HepG2 (cell line): Measurements from ENCODE around the gene CHKA. TPM values are rescaled to one million over a fixed set of nuclear protein-coding genes. Genes with fewer than 3 reads are reported as not detected.

Experiments
- BHLHE40 ChIP-seq: IDR thresholded peaks from 2 replicates; pipeline ENCODE4 v1.6.1; 2011; ENCODE audit warnings: low read length, improper control_type of control experiment
- GTF3A ChIP-seq: sonication (generic); formaldehyde crosslinking; conservative IDR thresholded peaks from 2 replicates; pipeline ENCODE4 v1.4.0; 2020; ENCODE audit warnings: mild to moderate bottlenecking, missing genetic modification reagents
- HNRNPH1 ChIP-seq: fragments of 200-400 bp; formaldehyde crosslinking; optimal IDR thresholded peaks from 2 replicates; pipeline ENCODE3; 2017; ENCODE audit warnings: mild to moderate bottlenecking, low read depth, low read length
- MIER2 ChIP-seq: IDR thresholded peaks from 2 replicates; pipeline ENCODE4 v1.6.1; 2016; ENCODE audit warnings: missing biosample characterization, missing genetic modification reagents
- PCBP2 ChIP-seq: fragments of 200-400 bp; formaldehyde crosslinking; optimal IDR thresholded peaks from 2 replicates; pipeline ENCODE3; 2018; ENCODE audit warnings: low read length, low read depth; ENCODE audit not compliant: poor library complexity, severe bottlenecking
- PHF5A ChIP-seq: IDR thresholded peaks from one replicate; pipeline ENCODE4 v1.6.1; 2018; ENCODE audit warnings: low read depth, missing genetic modification reagents; ENCODE audit not compliant: unreplicated experiment
- RBAK ChIP-seq: sonication (generic); formaldehyde crosslinking; IDR thresholded peaks from 2 replicates; pipeline ENCODE4 v1.5.1; 2020; ENCODE audit warnings: mild to moderate bottlenecking, missing genetic modification reagents
- RFXANK ChIP-seq: IDR thresholded peaks from 2 replicates; pipeline ENCODE4 v1.6.1; 2016
- SKI ChIP-seq: fragments of 450-650 bp; IDR thresholded peaks from one replicate; pipeline ENCODE4 v1.6.1; 2018; ENCODE audit warnings: mild to moderate bottlenecking; ENCODE audit not compliant: partially characterized antibody
- SPEN ChIP-seq: sonication (generic); formaldehyde crosslinking; IDR thresholded peaks from 2 replicates; pipeline ENCODE4 v1.5.1; 2020; ENCODE audit warnings: low read depth, mild to moderate bottlenecking, missing genetic modification reagents
- ZBTB8A ChIP-seq: sonication (generic); formaldehyde crosslinking; IDR thresholded peaks from 2 replicates; pipeline ENCODE4 v1.4.0; 2020; ENCODE audit warnings: mild to moderate bottlenecking, low read depth, missing genetic modification reagents, borderline replicate concordance
- ZFP36 ChIP-seq: fragments of 150-350 bp; IDR thresholded peaks from 2 replicates; pipeline ENCODE4 v1.6.1; 2018; ENCODE audit warnings: borderline replicate concordance, low read length, low read depth; ENCODE audit not compliant: partially characterized antibody
- ZNF124 ChIP-seq: sonication (generic); formaldehyde crosslinking; IDR thresholded peaks from 2 replicates; pipeline ENCODE4 v1.4.0; 2020; ENCODE audit warnings: missing genetic modification reagents
- polyA plus RNA-seq, 8 experiments: library from polyadenylated mRNA; depleted of rRNA in 3 of 8; stranded (reverse) in 7 of 8; unstranded in 1 of 8; fragments of >200 nt; fragmentation: Illumina TruSeq in 4 of 8; extraction: Trizol in 4 of 8; gene quantifications; 2 replicates each; pipeline versions ENCODE4 v1.2.1 to v1.2.3, GENCODE V29; 2011 to 2016; ENCODE audit warnings: low read depth in 4 of 8, missing spikeins in 1 of 8, mixed read lengths in 1 of 8; ENCODE audit not compliant: insufficient read depth in 1 of 8
- total RNA-seq, 5 experiments: library from RNA; depleted of rRNA; stranded (reverse); fragments of >200 nt; fragmentation: Illumina TruSeq; extraction: Trizol; gene quantifications; 2 replicates each; pipeline ENCODE4 v1.2.3, GENCODE V29; 2016; ENCODE audit warnings: low read depth in 1 of 5
- TF ChIP-seq, protein P1 (sequence below): sonication (generic); formaldehyde crosslinking; IDR thresholded peaks from 2 replicates; pipeline ENCODE4 v1.5.0; 2020; ENCODE audit warnings: mild to moderate bottlenecking, missing genetic modification reagents, borderline replicate concordance
- TF ChIP-seq, protein P2 (sequence below): IDR thresholded peaks from 2 replicates; pipeline ENCODE4 v1.6.1; 2018; ENCODE audit warnings: missing genetic modification reagents
- TF ChIP-seq, protein P3 (sequence below): sonication (generic); formaldehyde crosslinking; IDR thresholded peaks from 2 replicates; pipeline ENCODE4 v1.5.0; 2020; ENCODE audit warnings: missing genetic modification reagents
- TF ChIP-seq, protein P4 (sequence below): sonication (generic); formaldehyde crosslinking; IDR thresholded peaks from 2 replicates; pipeline ENCODE4 v1.4.0; 2020; ENCODE audit warnings: mild to moderate bottlenecking, missing genetic modification reagents

CHKA gene
- total and polyA plus RNA-seq, 2 of the 13 experiments (the other 11 are each of a cell fraction or from before 2014, with no cell fraction given): 71.6 to 92.7 TPM

DNA sequence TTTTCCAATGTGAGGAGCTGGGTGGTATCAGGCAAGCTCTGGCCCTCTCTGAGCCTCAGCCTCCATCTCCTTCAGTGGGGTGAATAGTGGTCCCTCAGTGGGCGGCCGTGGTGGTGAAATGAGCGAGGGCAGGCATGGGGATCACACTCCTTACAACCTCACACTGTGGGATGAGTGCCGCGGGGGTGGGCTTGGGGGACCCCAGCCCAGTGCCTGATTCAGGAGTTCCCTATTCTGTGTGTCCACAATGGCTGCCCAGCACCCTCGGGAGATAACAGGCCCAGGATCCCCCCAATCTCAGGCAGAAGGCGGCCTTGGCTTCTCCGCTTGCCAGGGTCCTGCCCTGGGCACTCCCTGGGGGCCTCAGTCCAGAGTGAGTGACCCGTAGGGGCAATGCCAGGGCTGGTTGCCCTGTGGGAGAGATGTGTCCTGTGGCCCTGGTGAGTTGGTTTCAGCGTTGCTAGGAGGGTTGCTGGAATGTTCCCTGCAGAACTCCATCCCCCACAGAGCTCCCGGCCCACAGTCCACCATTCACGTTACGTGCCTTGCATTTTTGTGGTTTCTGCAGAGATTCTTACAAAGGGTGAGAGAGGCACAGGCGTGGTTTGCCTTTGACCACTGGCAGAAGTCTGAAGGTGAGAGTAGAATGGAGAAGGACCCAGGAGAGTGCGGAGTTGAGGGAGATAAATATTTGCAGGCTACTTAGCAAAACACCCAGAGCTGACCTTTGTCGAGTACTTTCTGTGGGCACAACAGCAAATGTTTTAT is 108.2 kb downstream of the CHKA start (continued):
- TF ChIP-seq, protein P1, sequence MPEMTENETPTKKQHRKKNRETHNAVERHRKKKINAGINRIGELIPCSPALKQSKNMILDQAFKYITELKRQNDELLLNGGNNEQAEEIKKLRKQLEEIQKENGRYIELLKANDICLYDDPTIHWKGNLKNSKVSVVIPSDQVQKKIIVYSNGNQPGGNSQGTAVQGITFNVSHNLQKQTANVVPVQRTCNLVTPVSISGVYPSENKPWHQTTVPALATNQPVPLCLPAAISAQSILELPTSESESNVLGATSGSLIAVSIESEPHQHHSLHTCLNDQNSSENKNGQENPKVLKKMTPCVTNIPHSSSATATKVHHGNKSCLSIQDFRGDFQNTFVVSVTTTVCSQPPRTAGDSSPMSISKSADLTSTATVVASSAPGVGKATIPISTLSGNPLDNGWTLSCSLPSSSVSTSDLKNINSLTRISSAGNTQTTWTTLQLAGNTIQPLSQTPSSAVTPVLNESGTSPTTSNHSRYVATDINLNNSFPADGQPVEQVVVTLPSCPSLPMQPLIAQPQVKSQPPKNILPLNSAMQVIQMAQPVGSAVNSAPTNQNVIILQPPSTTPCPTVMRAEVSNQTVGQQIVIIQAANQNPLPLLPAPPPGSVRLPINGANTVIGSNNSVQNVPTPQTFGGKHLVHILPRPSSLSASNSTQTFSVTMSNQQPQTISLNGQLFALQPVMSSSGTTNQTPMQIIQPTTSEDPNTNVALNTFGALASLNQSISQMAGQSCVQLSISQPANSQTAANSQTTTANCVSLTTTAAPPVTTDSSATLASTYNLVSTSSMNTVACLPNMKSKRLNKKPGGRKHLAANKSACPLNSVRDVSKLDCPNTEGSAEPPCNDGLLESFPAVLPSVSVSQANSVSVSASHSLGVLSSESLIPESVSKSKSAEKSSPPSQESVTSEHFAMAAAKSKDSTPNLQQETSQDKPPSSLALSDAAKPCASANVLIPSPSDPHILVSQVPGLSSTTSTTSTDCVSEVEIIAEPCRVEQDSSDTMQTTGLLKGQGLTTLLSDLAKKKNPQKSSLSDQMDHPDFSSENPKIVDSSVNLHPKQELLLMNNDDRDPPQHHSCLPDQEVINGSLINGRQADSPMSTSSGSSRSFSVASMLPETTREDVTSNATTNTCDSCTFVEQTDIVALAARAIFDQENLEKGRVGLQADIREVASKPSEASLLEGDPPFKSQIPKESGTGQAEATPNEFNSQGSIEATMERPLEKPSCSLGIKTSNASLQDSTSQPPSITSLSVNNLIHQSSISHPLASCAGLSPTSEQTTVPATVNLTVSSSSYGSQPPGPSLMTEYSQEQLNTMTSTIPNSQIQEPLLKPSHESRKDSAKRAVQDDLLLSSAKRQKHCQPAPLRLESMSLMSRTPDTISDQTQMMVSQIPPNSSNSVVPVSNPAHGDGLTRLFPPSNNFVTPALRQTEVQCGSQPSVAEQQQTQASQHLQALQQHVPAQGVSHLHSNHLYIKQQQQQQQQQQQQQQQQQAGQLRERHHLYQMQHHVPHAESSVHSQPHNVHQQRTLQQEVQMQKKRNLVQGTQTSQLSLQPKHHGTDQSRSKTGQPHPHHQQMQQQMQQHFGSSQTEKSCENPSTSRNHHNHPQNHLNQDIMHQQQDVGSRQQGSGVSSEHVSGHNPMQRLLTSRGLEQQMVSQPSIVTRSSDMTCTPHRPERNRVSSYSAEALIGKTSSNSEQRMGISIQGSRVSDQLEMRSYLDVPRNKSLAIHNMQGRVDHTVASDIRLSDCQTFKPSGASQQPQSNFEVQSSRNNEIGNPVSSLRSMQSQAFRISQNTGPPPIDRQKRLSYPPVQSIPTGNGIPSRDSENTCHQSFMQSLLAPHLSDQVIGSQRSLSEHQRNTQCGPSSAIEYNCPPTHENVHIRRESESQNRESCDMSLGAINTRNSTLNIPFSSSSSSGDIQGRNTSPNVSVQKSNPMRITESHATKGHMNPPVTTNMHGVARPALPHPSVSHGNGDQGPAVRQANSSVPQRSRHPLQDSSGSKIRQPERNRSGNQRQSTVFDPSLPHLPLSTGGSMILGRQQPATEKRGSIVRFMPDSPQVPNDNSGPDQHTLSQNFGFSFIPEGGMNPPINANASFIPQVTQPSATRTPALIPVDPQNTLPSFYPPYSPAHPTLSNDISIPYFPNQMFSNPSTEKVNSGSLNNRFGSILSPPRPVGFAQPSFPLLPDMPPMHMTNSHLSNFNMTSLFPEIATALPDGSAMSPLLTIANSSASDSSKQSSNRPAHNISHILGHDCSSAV (CRISPR knock-in tag): no peak
- TF ChIP-seq SKI: no peak
- no peak for TF ChIP-seq GTF3A
- no peak for TF ChIP-seq PCBP2
- TF ChIP-seq, protein P2, sequence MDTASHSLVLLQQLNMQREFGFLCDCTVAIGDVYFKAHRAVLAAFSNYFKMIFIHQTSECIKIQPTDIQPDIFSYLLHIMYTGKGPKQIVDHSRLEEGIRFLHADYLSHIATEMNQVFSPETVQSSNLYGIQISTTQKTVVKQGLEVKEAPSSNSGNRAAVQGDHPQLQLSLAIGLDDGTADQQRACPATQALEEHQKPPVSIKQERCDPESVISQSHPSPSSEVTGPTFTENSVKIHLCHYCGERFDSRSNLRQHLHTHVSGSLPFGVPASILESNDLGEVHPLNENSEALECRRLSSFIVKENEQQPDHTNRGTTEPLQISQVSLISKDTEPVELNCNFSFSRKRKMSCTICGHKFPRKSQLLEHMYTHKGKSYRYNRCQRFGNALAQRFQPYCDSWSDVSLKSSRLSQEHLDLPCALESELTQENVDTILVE (CRISPR knock-in tag): no peak
- TF ChIP-seq SPEN (CRISPR knock-in tag): no peak
- no peak for TF ChIP-seq RFXANK (CRISPR knock-in tag)
- TF ChIP-seq BHLHE40: 0 out of 2 replicates have a peak, but pooled peaks have one; percentile 39
- TF ChIP-seq ZNF124 (CRISPR knock-in tag): no peak
- no peak for TF ChIP-seq PHF5A (CRISPR knock-in tag)
- no peak for TF ChIP-seq RBAK (CRISPR knock-in tag)
- TF ChIP-seq, protein P3, sequence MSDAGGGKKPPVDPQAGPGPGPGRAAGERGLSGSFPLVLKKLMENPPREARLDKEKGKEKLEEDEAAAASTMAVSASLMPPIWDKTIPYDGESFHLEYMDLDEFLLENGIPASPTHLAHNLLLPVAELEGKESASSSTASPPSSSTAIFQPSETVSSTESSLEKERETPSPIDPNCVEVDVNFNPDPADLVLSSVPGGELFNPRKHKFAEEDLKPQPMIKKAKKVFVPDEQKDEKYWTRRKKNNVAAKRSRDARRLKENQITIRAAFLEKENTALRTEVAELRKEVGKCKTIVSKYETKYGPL (CRISPR knock-in tag): no peak
- TF ChIP-seq MIER2: no peak
- TF ChIP-seq ZBTB8A: no peak
- TF ChIP-seq HNRNPH1: no peak
- TF ChIP-seq, protein P4, sequence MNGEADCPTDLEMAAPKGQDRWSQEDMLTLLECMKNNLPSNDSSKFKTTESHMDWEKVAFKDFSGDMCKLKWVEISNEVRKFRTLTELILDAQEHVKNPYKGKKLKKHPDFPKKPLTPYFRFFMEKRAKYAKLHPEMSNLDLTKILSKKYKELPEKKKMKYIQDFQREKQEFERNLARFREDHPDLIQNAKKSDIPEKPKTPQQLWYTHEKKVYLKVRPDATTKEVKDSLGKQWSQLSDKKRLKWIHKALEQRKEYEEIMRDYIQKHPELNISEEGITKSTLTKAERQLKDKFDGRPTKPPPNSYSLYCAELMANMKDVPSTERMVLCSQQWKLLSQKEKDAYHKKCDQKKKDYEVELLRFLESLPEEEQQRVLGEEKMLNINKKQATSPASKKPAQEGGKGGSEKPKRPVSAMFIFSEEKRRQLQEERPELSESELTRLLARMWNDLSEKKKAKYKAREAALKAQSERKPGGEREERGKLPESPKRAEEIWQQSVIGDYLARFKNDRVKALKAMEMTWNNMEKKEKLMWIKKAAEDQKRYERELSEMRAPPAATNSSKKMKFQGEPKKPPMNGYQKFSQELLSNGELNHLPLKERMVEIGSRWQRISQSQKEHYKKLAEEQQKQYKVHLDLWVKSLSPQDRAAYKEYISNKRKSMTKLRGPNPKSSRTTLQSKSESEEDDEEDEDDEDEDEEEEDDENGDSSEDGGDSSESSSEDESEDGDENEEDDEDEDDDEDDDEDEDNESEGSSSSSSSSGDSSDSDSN (CRISPR knock-in tag): no peak
- TF ChIP-seq ZFP36: no peak
- TF ChIP-seq, all 625 proteins: peak for 105
